A549 (cell line): ENCODE measurements around the gene CNKSR3. TPM values are rescaled to one million over a fixed set of nuclear protein-coding genes. Genes with fewer than 3 reads are reported as not detected.

ENCODE experiments used
- ATAC-seq, 2 experiments: fragments of 200-7000 bp in 1 of 2; fragments of >200 bp in 1 of 2; cut with Nextera tagmentation in 1 of 2; cut with Tn5 transposase in 1 of 2; 3 replicates each; pipeline versions ENCODE4 v1.8.0 to v1.9.1; 2018 to 2020; ENCODE audit warnings: mild to moderate bottlenecking in 1 of 2, moderate library complexity in 1 of 2
- CTCF ChIA-PET: fragments of 300-600 bp; sonication (Branson Sonifier 250); formaldehyde crosslinking; extraction: SDS; loops from one replicate; lab custom pipeline; 2021; ENCODE audit warnings: antibody characterized with exemption, inconsistent platforms; lab: Yijun Ruan, JAX
- POLR2A ChIA-PET: fragments of 350-600 bp; formaldehyde crosslinking; extraction: SDS; loops from one replicate; lab custom pipeline; 2021; ENCODE audit warnings: antibody characterized with exemption, inconsistent platforms; lab: Yijun Ruan, JAX
- DNase-seq, 2 experiments: peaks; one replicate each; pipeline versions ENCODE4 v3.0.0 to v3.0.0-alpha.2; 2011 to 2016; ENCODE audit warnings: low read depth in 1 of 2, low spot score in 1 of 2
- FAIRE-seq: peaks from 2 replicates; lab custom pipeline; 2011; peaks lifted over from hg19 to GRCh38; lab: Jason Lieb, UNC
- H3K27ac ChIP-seq, 2 experiments: fragments of >200 bp; sonication (Bioruptor Twin); formaldehyde crosslinking; 3 replicates each; pipeline ENCODE4 v1.5.1; 2016 to 2017
- H3K4me1 ChIP-seq: fragments of >200 bp; sonication (Bioruptor Twin); formaldehyde crosslinking; 3 replicates; pipeline ENCODE4 v1.6.1; 2016
- H3K4me2 ChIP-seq: fragments of >200 bp; sonication (Bioruptor Twin); formaldehyde crosslinking; 3 replicates; pipeline ENCODE4 v1.6.1; 2016
- H3K4me3 ChIP-seq: fragments of >200 bp; sonication (Bioruptor Twin); formaldehyde crosslinking; 3 replicates; pipeline ENCODE4 v1.5.1; 2016
- H3K9me3 ChIP-seq: fragments of >200 bp; sonication (Bioruptor Twin); formaldehyde crosslinking; 3 replicates; pipeline ENCODE4 v1.6.1; 2016
- CBX2 ChIP-seq: fragments of 200-600 bp; sonication (generic); IDR thresholded peaks from 2 replicates; pipeline ENCODE4 v1.6.1; 2016; ENCODE audit warnings: low read depth, mild to moderate bottlenecking, borderline replicate concordance
- CBX8 ChIP-seq: fragments of 200-600 bp; sonication (generic); IDR thresholded peaks from 2 replicates; pipeline ENCODE4 v1.6.1; 2016
- EHF ChIP-seq: fragments of 250-450 bp; sonication (Bioruptor Pico); IDR thresholded peaks from 2 replicates; pipeline ENCODE4 v1.5.0; 2020; ENCODE audit warnings: mild to moderate bottlenecking
- FOSL2 ChIP-seq, 2 experiments: fragments of 450-650 bp in 1 of 2; fragments of >200 bp in 1 of 2; sonication (Bioruptor Twin) in 1 of 2; formaldehyde crosslinking; IDR thresholded peaks; 2 replicates each; pipeline versions ENCODE4 v1.5.0 to v1.6.1; 2016 to 2020; ENCODE audit warnings: mild to moderate bottlenecking in 1 of 2, moderate library complexity in 1 of 2
- JUN ChIP-seq, 2 experiments: fragments of >200 bp; sonication (Bioruptor Twin); formaldehyde crosslinking; IDR thresholded peaks; 2 replicates in 1 of 2; 3 replicates in 1 of 2; pipeline ENCODE4 v1.6.1; 2016 to 2017
- JUNB ChIP-seq: fragments of >200 bp; sonication (Bioruptor Twin); formaldehyde crosslinking; IDR thresholded peaks from 2 replicates; pipeline ENCODE4 v1.6.1; 2016
- KDM5A ChIP-seq: fragments of 200-600 bp; sonication (generic); IDR thresholded peaks from 2 replicates; pipeline ENCODE4 v1.6.1; 2016; ENCODE audit warnings: antibody characterized with exemption, mild to moderate bottlenecking
- MYC ChIP-seq: IDR thresholded peaks from 2 replicates; pipeline ENCODE4 v1.6.1; 2012; ENCODE audit warnings: mild to moderate bottlenecking, inconsistent platforms, low read length, improper control_type of control experiment, borderline replicate concordance
- NFE2L2 ChIP-seq: fragments of 150-350 bp; conservative IDR thresholded peaks from 2 replicates; pipeline ENCODE4 v1.6.1; 2014; ENCODE audit warnings: low read length
- RNF2 ChIP-seq: fragments of 200-600 bp; sonication (generic); IDR thresholded peaks from 2 replicates; pipeline ENCODE4 v1.6.1; 2016; ENCODE audit warnings: low read depth, mild to moderate bottlenecking, antibody characterized with exemption, moderate library complexity, borderline replicate concordance
- SREBF2 ChIP-seq: fragments of 450-650 bp; IDR thresholded peaks from 2 replicates; pipeline ENCODE4 v1.6.1; 2014; ENCODE audit warnings: mild to moderate bottlenecking, moderate library complexity
- TFCP2L1 ChIP-seq: fragments of 250-450 bp; sonication (Bioruptor Pico); IDR thresholded peaks from 2 replicates; pipeline ENCODE4 v1.5.0; 2021; ENCODE audit warnings: mild to moderate bottlenecking
- ZC3H11A ChIP-seq: fragments of 450-650 bp; IDR thresholded peaks from 2 replicates; pipeline ENCODE4 v1.6.1; 2014; ENCODE audit warnings: antibody characterized with exemption, mild to moderate bottlenecking
- WGBS: methylation state at CpG from one replicate; pipeline ENCODE4 v1.1.6; 2017; ENCODE audit errors: missing lambda C conversion rate; 5-methylcytosine and 5-hydroxymethylcytosine counted together
- polyA plus RNA-seq, 4 experiments: library from polyadenylated mRNA; depleted of rRNA in 3 of 4; stranded (reverse); fragments of >200 nt; fragmentation: RNase III in 1 of 4; extraction: RNeasy Plus Mini Kit Qiagen cat#74134 plus additional on column Dnase treatment in 1 of 4; gene quantifications; 2 replicates in 3 of 4; 3 replicates in 1 of 4; pipeline ENCODE4 v1.2.3, GENCODE V29; 2011 to 2017
- TF ChIP-seq, protein P1 (sequence below): fragments of 200-600 bp; sonication (generic); IDR thresholded peaks from 2 replicates; pipeline ENCODE4 v1.6.1; 2016; ENCODE audit warnings: antibody characterized with exemption, mild to moderate bottlenecking, moderate library complexity
- TF ChIP-seq, protein P2 (sequence below): fragments of 250-450 bp; sonication (Bioruptor Pico); IDR thresholded peaks from 2 replicates; pipeline ENCODE4 v1.5.0; 2020; ENCODE audit warnings: low read depth, mild to moderate bottlenecking, moderate library complexity
- TF ChIP-seq, protein P3 (sequence below): fragments of >200 bp; sonication (Bioruptor Twin); formaldehyde crosslinking; IDR thresholded peaks from 3 replicates; pipeline ENCODE4 v1.5.1; 2016
- TF ChIP-seq, protein P4 (sequence below): fragments of >200 bp; sonication (Bioruptor Twin); formaldehyde crosslinking; IDR thresholded peaks from 2 replicates; pipeline ENCODE4 v1.6.1; 2016

Gene CNKSR3
- polyA plus RNA-seq, 2 of the 4 experiments (the other 2 are of a cell fraction), result 2.9 to 3.5 TPM

DNA sequence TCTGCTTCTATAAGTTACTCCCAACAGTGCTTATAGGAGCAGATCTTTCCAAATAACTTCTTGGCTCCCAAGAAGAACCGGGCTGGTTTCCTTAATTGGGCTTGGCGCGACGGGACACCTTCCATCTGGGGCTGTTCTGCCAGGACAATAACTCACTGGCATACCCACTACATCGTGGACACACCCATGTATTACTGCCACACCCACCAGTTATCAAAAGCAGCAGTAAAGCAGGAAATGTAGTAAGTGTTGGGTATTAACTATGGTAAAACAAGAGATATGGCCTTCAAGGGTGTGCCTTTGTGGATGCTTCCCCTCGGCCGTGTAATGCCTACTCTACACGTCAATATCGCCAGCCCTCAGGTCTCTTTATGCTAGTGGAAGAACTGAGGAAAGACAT is 24.7 kb downstream of the CNKSR3 start:
- ChIA-PET POLR2A (no interaction called here), CTCF (no interaction called here)
- Histone ChIP-seq H3K27ac (0 out of 6 replicates have a peak overlapping the region, but pooled peaks of 1 of the 2 experiments have one; percentile 12), H3K4me3 (no peak overlapping the region), H3K9me3 (no peaks in the 10 kb centered on the region), H3K4me2 (peak overlapping the region; percentile 41), H3K4me1 (peaks cover 47% of the 10 kb centered on the region)
- FAIRE-seq, result no peak
- DNase-seq, result no peak
- peak in 1 of 2 experiments; percentile 50; a peak in 2 of 6 replicates for ATAC-seq
- WGBS, result 70% methylated on average over 9 of the region's 9 CpGs
- TF ChIP-seq, protein P1, sequence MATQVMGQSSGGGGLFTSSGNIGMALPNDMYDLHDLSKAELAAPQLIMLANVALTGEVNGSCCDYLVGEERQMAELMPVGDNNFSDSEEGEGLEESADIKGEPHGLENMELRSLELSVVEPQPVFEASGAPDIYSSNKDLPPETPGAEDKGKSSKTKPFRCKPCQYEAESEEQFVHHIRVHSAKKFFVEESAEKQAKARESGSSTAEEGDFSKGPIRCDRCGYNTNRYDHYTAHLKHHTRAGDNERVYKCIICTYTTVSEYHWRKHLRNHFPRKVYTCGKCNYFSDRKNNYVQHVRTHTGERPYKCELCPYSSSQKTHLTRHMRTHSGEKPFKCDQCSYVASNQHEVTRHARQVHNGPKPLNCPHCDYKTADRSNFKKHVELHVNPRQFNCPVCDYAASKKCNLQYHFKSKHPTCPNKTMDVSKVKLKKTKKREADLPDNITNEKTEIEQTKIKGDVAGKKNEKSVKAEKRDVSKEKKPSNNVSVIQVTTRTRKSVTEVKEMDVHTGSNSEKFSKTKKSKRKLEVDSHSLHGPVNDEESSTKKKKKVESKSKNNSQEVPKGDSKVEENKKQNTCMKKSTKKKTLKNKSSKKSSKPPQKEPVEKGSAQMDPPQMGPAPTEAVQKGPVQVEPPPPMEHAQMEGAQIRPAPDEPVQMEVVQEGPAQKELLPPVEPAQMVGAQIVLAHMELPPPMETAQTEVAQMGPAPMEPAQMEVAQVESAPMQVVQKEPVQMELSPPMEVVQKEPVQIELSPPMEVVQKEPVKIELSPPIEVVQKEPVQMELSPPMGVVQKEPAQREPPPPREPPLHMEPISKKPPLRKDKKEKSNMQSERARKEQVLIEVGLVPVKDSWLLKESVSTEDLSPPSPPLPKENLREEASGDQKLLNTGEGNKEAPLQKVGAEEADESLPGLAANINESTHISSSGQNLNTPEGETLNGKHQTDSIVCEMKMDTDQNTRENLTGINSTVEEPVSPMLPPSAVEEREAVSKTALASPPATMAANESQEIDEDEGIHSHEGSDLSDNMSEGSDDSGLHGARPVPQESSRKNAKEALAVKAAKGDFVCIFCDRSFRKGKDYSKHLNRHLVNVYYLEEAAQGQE, result no peak
- TF ChIP-seq KDM5A (no peak), RNF2 (no peak), FOSL2 (IDR thresholded peaks at IDR 0.05) (no peak), FOSL2 (CRISPR knock-in tag; IDR thresholded peaks at IDR 0.05) (no peak), EHF (CRISPR knock-in tag) (no peak), JUN (IDR thresholded peaks at IDR 0.05) (no peak), ZC3H11A (no peak), NFE2L2 (no peak), MYC (no peak), CBX2 (no peak), CBX8 (no peak)
- TF ChIP-seq, protein P2, sequence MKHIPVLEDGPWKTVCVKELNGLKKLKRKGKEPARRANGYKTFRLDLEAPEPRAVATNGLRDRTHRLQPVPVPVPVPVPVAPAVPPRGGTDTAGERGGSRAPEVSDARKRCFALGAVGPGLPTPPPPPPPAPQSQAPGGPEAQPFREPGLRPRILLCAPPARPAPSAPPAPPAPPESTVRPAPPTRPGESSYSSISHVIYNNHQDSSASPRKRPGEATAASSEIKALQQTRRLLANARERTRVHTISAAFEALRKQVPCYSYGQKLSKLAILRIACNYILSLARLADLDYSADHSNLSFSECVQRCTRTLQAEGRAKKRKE (CRISPR knock-in tag), result no peak
- TF ChIP-seq, protein P3, sequence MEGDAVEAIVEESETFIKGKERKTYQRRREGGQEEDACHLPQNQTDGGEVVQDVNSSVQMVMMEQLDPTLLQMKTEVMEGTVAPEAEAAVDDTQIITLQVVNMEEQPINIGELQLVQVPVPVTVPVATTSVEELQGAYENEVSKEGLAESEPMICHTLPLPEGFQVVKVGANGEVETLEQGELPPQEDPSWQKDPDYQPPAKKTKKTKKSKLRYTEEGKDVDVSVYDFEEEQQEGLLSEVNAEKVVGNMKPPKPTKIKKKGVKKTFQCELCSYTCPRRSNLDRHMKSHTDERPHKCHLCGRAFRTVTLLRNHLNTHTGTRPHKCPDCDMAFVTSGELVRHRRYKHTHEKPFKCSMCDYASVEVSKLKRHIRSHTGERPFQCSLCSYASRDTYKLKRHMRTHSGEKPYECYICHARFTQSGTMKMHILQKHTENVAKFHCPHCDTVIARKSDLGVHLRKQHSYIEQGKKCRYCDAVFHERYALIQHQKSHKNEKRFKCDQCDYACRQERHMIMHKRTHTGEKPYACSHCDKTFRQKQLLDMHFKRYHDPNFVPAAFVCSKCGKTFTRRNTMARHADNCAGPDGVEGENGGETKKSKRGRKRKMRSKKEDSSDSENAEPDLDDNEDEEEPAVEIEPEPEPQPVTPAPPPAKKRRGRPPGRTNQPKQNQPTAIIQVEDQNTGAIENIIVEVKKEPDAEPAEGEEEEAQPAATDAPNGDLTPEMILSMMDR, result no peak
- TF ChIP-seq, protein P4, sequence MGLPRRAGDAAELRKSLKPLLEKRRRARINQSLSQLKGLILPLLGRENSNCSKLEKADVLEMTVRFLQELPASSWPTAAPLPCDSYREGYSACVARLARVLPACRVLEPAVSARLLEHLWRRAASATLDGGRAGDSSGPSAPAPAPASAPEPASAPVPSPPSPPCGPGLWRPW, result no peak

DNA sequence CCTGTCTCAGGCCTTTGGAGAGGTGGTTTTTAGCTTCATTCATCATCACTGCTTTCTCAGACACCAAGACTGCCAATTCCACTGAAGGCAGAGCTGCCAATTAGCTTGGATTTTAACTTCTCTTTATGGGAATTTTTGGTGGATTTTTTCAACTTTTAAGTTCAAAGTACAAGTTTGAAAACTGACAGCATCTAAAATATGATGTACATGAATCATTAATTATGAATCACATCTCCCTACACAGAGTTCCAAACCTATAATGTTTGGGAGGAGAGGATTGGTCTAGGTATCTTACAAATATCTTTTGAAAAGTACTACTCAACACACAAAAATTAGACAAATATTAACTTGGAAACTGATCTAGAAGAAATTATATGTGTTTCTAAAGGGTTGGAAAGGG is 25.5 kb downstream of the CNKSR3 start:
- Histone ChIP-seq H3K27ac (peak overlapping the region in 1 of 2 experiments; percentile 22; a peak in 1 of 6 replicates), H3K4me1 (peaks cover 52% of the 10 kb centered on the region), H3K4me2 (peak overlapping the region; percentile 41), H3K9me3 (no peaks in the 10 kb centered on the region), H3K4me3 (no peak overlapping the region)
- FAIRE-seq (no peak), DNase-seq (no peak), ATAC-seq (peak in 1 of 2 experiments; percentile 57; a peak in 4 of 6 replicates)
- CTCF ChIA-PET, result interaction anchor here (1.1 kb wide), 1 partner anchor 16 kb away, joined by 4 read pairs; no protein-coding TSS in a partner anchor
- POLR2A ChIA-PET, result no interaction called here
- TF ChIP-seq JUNB (peak; percentile 20; the same call in 1 of the 2 replicates), KDM5A (no peak)

DNA sequence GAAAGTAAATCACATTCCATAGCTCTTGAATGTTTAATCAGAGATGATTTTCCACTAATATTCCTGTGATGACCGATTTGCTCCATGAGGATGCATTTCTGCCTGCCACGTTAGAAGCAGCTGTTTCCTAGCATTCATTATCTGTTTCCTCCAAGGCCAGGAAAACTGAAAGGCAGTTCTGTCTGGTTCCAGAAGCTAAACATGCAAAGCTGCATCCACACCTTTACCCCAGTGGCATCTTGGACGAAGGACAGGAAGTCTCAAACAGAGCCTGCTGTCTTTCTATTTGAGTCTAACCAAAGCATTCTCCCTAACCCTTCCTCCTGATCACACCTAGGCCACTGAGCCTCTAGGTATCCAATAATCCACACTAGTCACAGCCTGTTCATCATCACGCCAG is 27.6 kb downstream of the CNKSR3 start:
- no peak overlapping the region for H3K27ac ChIP-seq
- FAIRE-seq, result no peak

More for the DNA sequence above, 27.6 kb downstream of the CNKSR3 start:
- no peak for DNase-seq
- TF ChIP-seq RNF2 (no peak), TFCP2L1 (CRISPR knock-in tag) (no peak), SREBF2 (no peak), CBX8 (no peak)
- TF ChIP-seq, protein P4, result no peak
- WGBS, result 70% methylated on average over 4 of the region's 4 CpGs
- CTCF ChIA-PET, result no interaction called here
- ATAC-seq, result no peak
- POLR2A ChIA-PET, result no interaction called here
- Histone ChIP-seq H3K4me2 (no peak overlapping the region), H3K4me1 (peaks cover 54% of the 10 kb centered on the region), H3K4me3 (no peak overlapping the region), H3K9me3 (no peaks in the 10 kb centered on the region)
